ENCODE data around the gene TRIM4. TPM values are rescaled to one million over a fixed set of nuclear protein-coding genes. Genes with fewer than 3 reads are reported as not detected.

The TRIM4 gene
- total and polyA plus RNA-seq, 5 experiments from 2014 or later = 22.2 to 70.6 (median 32.2) TPM

Other genes starting within 250 kb of the TRIM4 start
- under 1 TPM in 1 of 2 experiments, not detected in 1; 0.16 TPM for gene CYP3A5, start 239.5 kb downstream of the TRIM4 start, total RNA-seq
- under 1 TPM; 0.14 to 0.41 (median 0.20) TPM for gene CYP3A5, start 239.5 kb downstream of the TRIM4 start, polyA plus RNA-seq
- not detected for gene CYP3A7, start 184.3 kb downstream of the TRIM4 start, total RNA-seq
- not detected for gene CYP3A7, start 184.3 kb downstream of the TRIM4 start, polyA plus RNA-seq
- gene CYP3A4, start 135.3 kb downstream of the TRIM4 start, total RNA-seq = not detected
- gene CYP3A4, start 135.3 kb downstream of the TRIM4 start, polyA plus RNA-seq = under 1 TPM in 1 of 3 donors, not detected in 2; 0.14 TPM
- under 1 TPM in 1 of 2 experiments, not detected in 1; 0.44 TPM for gene CYP3A43, start 91.5 kb downstream of the TRIM4 start, total RNA-seq
- gene CYP3A43, start 91.5 kb downstream of the TRIM4 start, polyA plus RNA-seq = not detected
- gene OR2AE1, start 42.5 kb downstream of the TRIM4 start, total RNA-seq = 1 to 10 TPM; 1.1 to 1.3 TPM
- gene OR2AE1, start 42.5 kb downstream of the TRIM4 start, polyA plus RNA-seq = not detected
- 1 to 10 TPM; 1.6 to 1.7 TPM for gene GJC3, start 10.1 kb upstream of the TRIM4 start, total RNA-seq
- 1 to 10 TPM in 1 of 3 donors, under 1 TPM in 1, not detected in 1; 0.42 to 2.0 TPM for gene GJC3, start 10.1 kb upstream of the TRIM4 start, polyA plus RNA-seq
- not detected for gene AZGP1, start 56.5 kb upstream of the TRIM4 start, total RNA-seq
- gene AZGP1, start 56.5 kb upstream of the TRIM4 start, polyA plus RNA-seq = not detected
- 100 to 1,000 TPM; 104 to 108 TPM for gene ZKSCAN1, start 96.1 kb upstream of the TRIM4 start, total RNA-seq
- 10 to 100 TPM; 39.1 to 63.6 (median 47.1) TPM for gene ZKSCAN1, start 96.1 kb upstream of the TRIM4 start, polyA plus RNA-seq
- gene ZSCAN21, start 130.2 kb upstream of the TRIM4 start, total RNA-seq = 10 to 100 TPM in 1 of 2 experiments, 1 to 10 TPM in 1; 8.3 to 10.5 TPM
- gene ZSCAN21, start 130.2 kb upstream of the TRIM4 start, polyA plus RNA-seq = 10 to 100 TPM in 1 of 3 donors, 1 to 10 TPM in 2; 5.2 to 11.2 (median 8.2) TPM
- 10 to 100 TPM; 42.7 to 48.8 TPM for gene ZNF3, start 162.2 kb upstream of the TRIM4 start, total RNA-seq
- 10 to 100 TPM; 17.4 to 28.4 (median 20.2) TPM for gene ZNF3, start 162.2 kb upstream of the TRIM4 start, polyA plus RNA-seq
- 10 to 100 TPM; 72.0 to 80.2 TPM for gene COPS6, start 169.4 kb upstream of the TRIM4 start, total RNA-seq
- 100 to 1,000 TPM; 107 to 145 (median 121) TPM for gene COPS6, start 169.4 kb upstream of the TRIM4 start, polyA plus RNA-seq
- gene MCM7, start 181.9 kb upstream of the TRIM4 start, total RNA-seq = 100 to 1,000 TPM; 159 to 161 TPM
- 10 to 100 TPM; 28.7 to 46.6 (median 40.1) TPM for gene MCM7, start 181.9 kb upstream of the TRIM4 start, polyA plus RNA-seq
- 10 to 100 TPM in 1 of 2 experiments, 1 to 10 TPM in 1; 7.5 to 10.9 TPM for gene AP4M1, start 182.1 kb upstream of the TRIM4 start, total RNA-seq
- 1 to 10 TPM; 1.7 to 3.6 (median 2.3) TPM for gene AP4M1, start 182.1 kb upstream of the TRIM4 start, polyA plus RNA-seq
- 10 to 100 TPM; 61.6 to 68.7 TPM for gene TAF6, start 199.8 kb upstream of the TRIM4 start, total RNA-seq
- 10 to 100 TPM; 21.3 to 39.0 (median 31.5) TPM for gene TAF6, start 199.8 kb upstream of the TRIM4 start, polyA plus RNA-seq
- gene CNPY4, start 200.1 kb upstream of the TRIM4 start, total RNA-seq = 10 to 100 TPM; 99.0 to 99.6 TPM
- gene CNPY4, start 200.1 kb upstream of the TRIM4 start, polyA plus RNA-seq = 10 to 100 TPM; 19.8 to 23.5 (median 20.6) TPM
- gene MBLAC1, start 207.4 kb upstream of the TRIM4 start, total RNA-seq = 1 to 10 TPM; 5.6 to 7.2 TPM
- 1 to 10 TPM; 2.1 to 2.3 (median 2.1) TPM for gene MBLAC1, start 207.4 kb upstream of the TRIM4 start, polyA plus RNA-seq
- gene LAMTOR4, start 229.4 kb upstream of the TRIM4 start, total RNA-seq = 100 to 1,000 TPM; 170 to 206 TPM
- gene LAMTOR4, start 229.4 kb upstream of the TRIM4 start, polyA plus RNA-seq = 100 to 1,000 TPM; 403 to 435 (median 430) TPM
- gene TRAPPC14, start 239.2 kb upstream of the TRIM4 start, total RNA-seq = 100 to 1,000 TPM; 103 to 109 TPM
- gene TRAPPC14, start 239.2 kb upstream of the TRIM4 start, polyA plus RNA-seq = 1 to 10 TPM; 2.1 to 4.5 (median 2.4) TPM
- 10 to 100 TPM; 37.0 to 39.1 TPM for gene GAL3ST4, start 249.1 kb upstream of the TRIM4 start, total RNA-seq
- gene GAL3ST4, start 249.1 kb upstream of the TRIM4 start, polyA plus RNA-seq = 1 to 10 TPM; 4.0 to 6.5 (median 5.4) TPM